Subcutaneous abdominal adipose tissue (tissue), 5 donors: ENCODE results near the gene SCNN1G.

Source experiments
- H3K27ac ChIP-seq: one replicate; pipeline ENCODE4 v1.7.0; 2013; ENCODE audit warnings: low read depth, mild to moderate bottlenecking, inconsistent platforms, low read length, moderate library complexity
- H3K27me3 ChIP-seq, 5 donors: one replicate each; pipeline ENCODE4 v1.7.0; 2013; ENCODE audit warnings: low read length in 5 of 5, inconsistent platforms in 1 of 5; ENCODE audit not compliant: control insufficient read depth in 5 of 5, insufficient read depth in 4 of 5
- H3K36me3 ChIP-seq, 5 donors: one replicate each; pipeline ENCODE4 v1.7.0; 2013; ENCODE audit warnings: low read length in 5 of 5; ENCODE audit not compliant: control insufficient read depth in 5 of 5, insufficient read depth in 5 of 5
- H3K4me1 ChIP-seq, 5 donors: one replicate each; pipeline ENCODE4 v1.7.0; 2013; ENCODE audit warnings: low read length in 5 of 5, mild to moderate bottlenecking in 3 of 5, moderate library complexity in 1 of 5; ENCODE audit not compliant: control insufficient read depth in 5 of 5, insufficient read depth in 5 of 5
- H3K4me3 ChIP-seq, 5 donors: one replicate each; pipeline ENCODE4 v1.7.0; 2013; ENCODE audit warnings: low read length in 5 of 5, low read depth in 1 of 5
- H3K9ac ChIP-seq, 5 donors: one replicate each; pipeline ENCODE4 v1.7.0; 2013; ENCODE audit warnings: low read length in 5 of 5, mild to moderate bottlenecking in 4 of 5, moderate library complexity in 3 of 5
- H3K9me3 ChIP-seq, 5 donors: one replicate each; pipeline ENCODE4 v1.7.0; 2013; ENCODE audit warnings: low read length in 5 of 5; ENCODE audit not compliant: control insufficient read depth in 5 of 5
- donor health status: healthy.
- donor health status: healthy.
- donor health status: healthy.
- donor health status: healthy.
- donor health status: healthy.

SCNN1G gene

GRCh38 chr16:23188911-23189310, 6.4 kb downstream of the SCNN1G start:
- Histone ChIP-seq H3K4me1 (no peaks in the 10 kb centered on the region), H3K9me3 (no peaks in the 10 kb centered on the region), H3K27ac (no peak overlapping the region)

DNA sequence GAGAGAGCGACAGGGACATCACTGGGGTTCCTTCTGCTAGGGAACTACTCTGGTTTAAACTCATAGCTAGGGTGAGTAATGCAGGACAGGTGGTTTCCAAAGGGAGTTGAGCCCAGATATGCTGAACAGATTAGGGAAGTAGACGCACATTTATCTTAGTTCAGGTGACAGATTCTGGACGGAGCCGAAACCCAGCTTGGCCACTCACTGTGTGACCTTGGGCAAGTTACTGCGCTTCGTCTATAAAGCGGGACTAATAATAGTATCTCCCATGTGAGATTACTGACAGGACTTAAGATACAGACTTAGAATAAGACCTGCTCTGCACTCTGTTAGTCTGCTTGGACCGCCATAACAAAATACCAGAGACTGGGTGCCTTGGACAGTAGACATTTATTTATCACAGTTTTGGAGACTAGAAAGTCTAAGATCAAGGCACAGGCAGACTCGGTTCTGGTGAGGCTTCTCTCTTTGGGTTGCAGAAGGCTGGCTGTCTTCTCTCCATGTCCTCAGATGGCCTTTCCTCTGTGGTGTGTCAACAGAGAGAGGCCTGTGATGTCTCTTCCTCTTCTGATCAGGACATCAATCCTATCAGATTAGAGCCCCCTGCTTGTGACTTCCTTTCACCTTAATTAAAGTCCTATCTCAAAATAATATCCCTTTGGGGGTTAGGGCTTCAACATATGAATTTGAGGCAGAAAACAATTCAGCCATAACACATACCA, 12.1 kb downstream of the SCNN1G start:
- H3K4me1 ChIP-seq: peaks cover 0 to 21% (median 15%) of the 10 kb centered on the region in 5 donors
- no peaks in the 10 kb centered on the region for H3K9me3 ChIP-seq
- no peaks in the 10 kb centered on the region for H3K36me3 ChIP-seq
- no peak overlapping the region for H3K4me3 ChIP-seq
- H3K27me3 ChIP-seq: no peaks in the 10 kb centered on the region
- H3K9ac ChIP-seq: peak overlapping the region in 2 of 5 donors; percentile 35 to 53
- H3K27ac ChIP-seq: no peak overlapping the region

More at GRCh38 chr16:23188911-23189310, 6.4 kb downstream of the SCNN1G start:
- Histone ChIP-seq H3K9ac (no peak overlapping the region), H3K4me3 (no peak overlapping the region), H3K27me3 (peaks cover 6 to 18% (median 14%) of the 10 kb centered on the region in 5 donors), H3K36me3 (no peaks in the 10 kb centered on the region)

DNA sequence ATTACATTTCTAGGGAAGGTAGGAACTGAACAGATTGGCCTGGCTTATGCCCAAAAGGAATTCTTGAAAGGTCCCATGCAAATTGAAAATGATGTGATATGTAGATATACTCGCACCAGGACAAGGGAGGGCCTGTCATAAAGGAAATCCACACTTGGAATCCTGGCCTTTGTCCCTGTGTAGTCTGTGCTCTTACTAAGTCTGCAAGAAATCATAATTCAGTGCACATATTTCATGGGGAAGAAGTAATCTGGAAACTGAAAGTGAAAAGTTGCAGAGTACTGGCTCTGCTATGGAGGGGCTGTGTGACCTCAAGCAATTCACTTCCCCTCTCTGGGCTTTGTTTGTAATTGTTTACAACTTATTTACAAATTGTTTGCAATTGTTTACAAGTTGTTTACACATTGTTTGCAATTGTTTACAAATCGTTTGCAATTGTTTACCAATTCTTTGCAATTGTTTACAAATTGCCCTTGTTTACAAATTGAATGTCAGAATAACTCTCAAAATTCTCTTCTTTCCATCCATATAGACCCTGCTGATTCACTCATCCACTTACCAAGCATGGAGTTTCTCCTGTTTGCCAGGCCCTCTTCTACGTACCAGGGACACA, 12.9 kb downstream of the SCNN1G start:
- Histone ChIP-seq H3K36me3 (no peaks in the 10 kb centered on the region), H3K27ac (no peak overlapping the region), H3K9ac (peak overlapping the region in 1 of 5 donors; percentile 35)

GRCh38 chr16:23196539-23196938, 14.0 kb downstream of the SCNN1G start:
- H3K36me3 ChIP-seq: no peaks in the 10 kb centered on the region
- peaks cover 0 to 21% (median 15%) of the 10 kb centered on the region in 5 donors for H3K4me1 ChIP-seq
- no peak overlapping the region for H3K4me3 ChIP-seq
- H3K9ac ChIP-seq: no peak overlapping the region
- H3K27ac ChIP-seq: no peak overlapping the region
- no peaks in the 10 kb centered on the region for H3K9me3 ChIP-seq
- no peaks in the 10 kb centered on the region for H3K27me3 ChIP-seq

More for the DNA sequence above, 12.9 kb downstream of the SCNN1G start:
- Histone ChIP-seq H3K9me3 (no peaks in the 10 kb centered on the region), H3K27me3 (no peaks in the 10 kb centered on the region), H3K4me1 (peaks cover 0 to 21% (median 15%) of the 10 kb centered on the region in 5 donors), H3K4me3 (no peak overlapping the region)

DNA sequence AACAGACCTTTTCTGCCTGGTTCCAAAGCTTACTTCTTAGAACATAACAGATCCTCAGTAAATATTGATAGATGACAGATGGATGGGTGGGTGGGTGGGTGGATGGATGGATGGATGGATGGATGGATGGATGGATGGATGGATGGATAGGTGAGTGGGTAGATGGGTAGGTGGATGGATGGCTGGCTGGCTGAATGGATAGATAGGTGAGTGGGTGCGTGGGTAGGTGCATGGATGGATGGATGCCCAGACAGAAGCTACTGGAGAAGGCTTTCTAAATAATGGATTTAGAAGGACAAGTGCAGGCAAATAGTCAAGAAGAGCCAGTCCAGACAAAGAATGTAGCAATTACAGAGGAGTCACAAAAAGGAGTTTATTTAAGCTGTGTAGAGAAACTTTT, 19.6 kb downstream of the SCNN1G start:
- no peaks in the 10 kb centered on the region for H3K4me1 ChIP-seq

GRCh38 chr16:23206986-23207385, 24.4 kb downstream of the SCNN1G start:
- H3K9ac ChIP-seq: no peak overlapping the region
- H3K27ac ChIP-seq: no peak overlapping the region
- H3K9me3 ChIP-seq: no peaks in the 10 kb centered on the region
- peaks cover 0 to 4% (median 0%) of the 10 kb centered on the region in 5 donors for H3K27me3 ChIP-seq
- no peaks in the 10 kb centered on the region for H3K36me3 ChIP-seq
- H3K4me3 ChIP-seq: no peak overlapping the region
- H3K4me1 ChIP-seq: no peaks in the 10 kb centered on the region

More for the DNA sequence above, 19.6 kb downstream of the SCNN1G start:
- Histone ChIP-seq H3K27me3 (no peaks in the 10 kb centered on the region), H3K4me3 (no peak overlapping the region), H3K9ac (no peak overlapping the region), H3K27ac (no peak overlapping the region), H3K36me3 (no peaks in the 10 kb centered on the region), H3K9me3 (no peaks in the 10 kb centered on the region)

GRCh38 chr16:23207485-23207884, 24.9 kb downstream of the SCNN1G start:
- Histone ChIP-seq H3K9ac (no peak overlapping the region), H3K4me3 (no peak overlapping the region)

GRCh38 chr16:23209606-23210005, 27.1 kb downstream of the SCNN1G start:
- Histone ChIP-seq H3K9ac (no peak overlapping the region), H3K36me3 (no peaks in the 10 kb centered on the region), H3K4me3 (no peak overlapping the region), H3K27me3 (peaks cover 0 to 4% (median 0%) of the 10 kb centered on the region in 5 donors), H3K4me1 (no peaks in the 10 kb centered on the region), H3K27ac (no peak overlapping the region), H3K9me3 (no peaks in the 10 kb centered on the region)

More at GRCh38 chr16:23207485-23207884, 24.9 kb downstream of the SCNN1G start:
- Histone ChIP-seq H3K27ac (no peak overlapping the region), H3K4me1 (no peaks in the 10 kb centered on the region), H3K9me3 (no peaks in the 10 kb centered on the region), H3K27me3 (peaks cover 0 to 4% (median 0%) of the 10 kb centered on the region in 5 donors), H3K36me3 (no peaks in the 10 kb centered on the region)

DNA sequence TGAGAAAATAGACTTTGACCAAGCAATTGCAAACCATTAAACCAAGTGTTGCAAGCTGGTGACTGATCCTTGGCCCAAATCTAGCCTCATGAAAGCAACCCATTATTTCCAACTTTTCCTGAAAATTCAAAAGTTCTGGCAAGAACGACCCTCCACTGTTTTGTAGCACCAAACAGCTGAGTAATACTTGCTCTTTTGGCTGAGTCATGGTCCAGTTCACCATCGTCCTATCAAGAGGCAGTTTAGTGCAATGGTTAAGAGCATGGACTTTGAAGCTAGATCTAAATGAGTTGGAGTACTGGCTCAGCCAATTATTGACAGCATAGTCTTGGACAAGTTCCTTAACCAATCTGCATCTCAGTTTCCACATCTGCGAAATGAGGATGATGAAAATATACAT, 31.3 kb downstream of the SCNN1G start:
- Histone ChIP-seq H3K4me1 (no peaks in the 10 kb centered on the region), H3K27ac (no peak overlapping the region), H3K9ac (no peak overlapping the region), H3K9me3 (no peaks in the 10 kb centered on the region), H3K4me3 (no peak overlapping the region), H3K36me3 (no peaks in the 10 kb centered on the region), H3K27me3 (peaks cover 0 to 6% (median 2%) of the 10 kb centered on the region in 5 donors)

GRCh38 chr16:23214796-23215195, 32.3 kb downstream of the SCNN1G start:
- Histone ChIP-seq H3K36me3 (no peaks in the 10 kb centered on the region), H3K4me1 (no peaks in the 10 kb centered on the region), H3K27me3 (peaks cover 0 to 6% (median 2%) of the 10 kb centered on the region in 5 donors)

More at GRCh38 chr16:23214796-23215195, 32.3 kb downstream of the SCNN1G start:
- Histone ChIP-seq H3K9me3 (no peaks in the 10 kb centered on the region), H3K4me3 (no peak overlapping the region), H3K27ac (no peak overlapping the region), H3K9ac (no peak overlapping the region)
